GM19193 (cell line): ENCODE results near the gene COL26A1.

ENCODE experiments used
- POLR2A ChIP-seq: IDR thresholded peaks from 4 replicates; pipeline ENCODE4 v1.6.1; 2011; ENCODE audit not compliant: insufficient read depth, insufficient read length; ENCODE audit errors: extremely low read depth

Gene COL26A1

GRCh38 chr7:101362334-101363195, at the start of gene COL26A1:
TSS of gene COL26A1 (plus strand) at chr7:101362875. CDS start at chr7:101363033, 158 bp downstream.
- TF ChIP-seq POLR2A = no peak

GRCh38 chr7:101315336-101315735, 47.3 kb upstream of the COL26A1 start:
- no peak for TF ChIP-seq POLR2A

DNA sequence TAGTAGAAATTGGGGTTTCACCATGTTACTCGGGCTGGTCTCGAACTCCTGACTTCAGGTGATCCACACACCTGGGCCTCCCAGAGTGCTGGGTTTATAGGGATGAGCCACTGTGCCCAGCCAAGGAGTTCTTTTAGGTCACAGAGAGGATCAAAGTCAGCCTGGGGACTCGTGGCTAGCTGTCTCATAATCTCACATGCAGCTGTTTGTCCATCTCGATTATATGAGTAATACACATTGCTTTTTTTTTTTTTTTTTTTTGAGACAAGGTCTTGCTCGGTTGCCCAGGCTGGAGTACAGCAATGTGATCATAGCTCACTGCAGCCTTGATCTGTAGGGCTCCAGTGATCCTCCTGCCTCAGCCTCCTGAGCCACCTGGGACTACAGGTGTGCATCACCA, 43.3 kb upstream of the COL26A1 start:
- no peak for TF ChIP-seq POLR2A

DNA sequence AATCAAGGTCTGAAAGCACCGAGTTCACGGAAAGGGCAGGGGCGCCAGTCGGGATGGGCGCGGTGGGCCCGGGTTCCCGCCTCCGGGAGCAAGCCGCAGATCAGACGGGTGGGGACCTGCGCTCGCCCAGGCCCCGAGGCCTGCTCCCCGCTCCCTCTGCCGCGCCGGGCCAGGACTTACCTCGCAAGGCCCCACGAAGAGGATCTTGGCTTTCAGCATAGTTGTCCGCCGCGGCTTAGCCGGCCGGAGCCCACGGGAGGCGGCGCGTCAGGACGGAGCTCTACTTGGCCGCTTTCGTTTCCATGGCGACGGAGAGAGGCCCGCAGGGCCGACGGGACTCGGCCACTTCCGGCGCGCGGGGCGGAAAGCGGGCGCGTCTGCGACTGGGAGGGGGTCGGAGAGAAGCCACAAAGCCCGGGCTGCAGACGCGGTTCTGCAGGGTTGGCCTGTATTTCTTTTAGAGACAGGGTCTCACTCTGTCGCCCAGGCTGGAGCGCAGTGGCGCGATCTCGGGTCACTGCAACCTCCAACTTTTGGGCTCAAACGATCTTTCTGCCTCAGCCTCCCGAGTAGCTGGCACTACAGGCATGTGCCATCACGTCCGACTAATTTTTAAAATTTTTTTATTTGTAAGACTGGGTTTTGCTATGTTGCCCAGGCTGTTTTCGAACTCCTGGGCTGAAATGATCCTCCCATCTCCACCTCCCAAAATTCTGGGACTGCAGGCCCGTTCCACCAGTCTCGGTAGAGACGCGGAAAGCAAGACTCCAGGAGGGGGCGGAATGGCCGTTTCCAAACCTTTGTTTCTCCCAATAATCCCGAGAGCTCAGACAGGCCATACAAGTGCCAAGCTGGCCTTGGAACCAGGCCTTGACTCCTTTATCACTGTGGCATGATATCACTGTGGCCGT, 40.9 kb upstream of the COL26A1 start, which contains the start of gene IFT22:
Gene IFT22, minus strand, starts transcription at position 322 of the 911 bp plus-strand sequence. Its CDS starts 103 bp downstream, at position 219.
- TF ChIP-seq POLR2A = peak; percentile 77

GRCh38 chr7:101328159-101328558, 34.5 kb upstream of the COL26A1 start:
- TF ChIP-seq POLR2A = no peak

- no peak for TF ChIP-seq POLR2A
Observed at GRCh38 chr7:101330011-101330484, 32.6 kb upstream of the COL26A1 start.

- no peak for TF ChIP-seq POLR2A
Observed at GRCh38 chr7:101332026-101332425, 30.6 kb upstream of the COL26A1 start.

DNA sequence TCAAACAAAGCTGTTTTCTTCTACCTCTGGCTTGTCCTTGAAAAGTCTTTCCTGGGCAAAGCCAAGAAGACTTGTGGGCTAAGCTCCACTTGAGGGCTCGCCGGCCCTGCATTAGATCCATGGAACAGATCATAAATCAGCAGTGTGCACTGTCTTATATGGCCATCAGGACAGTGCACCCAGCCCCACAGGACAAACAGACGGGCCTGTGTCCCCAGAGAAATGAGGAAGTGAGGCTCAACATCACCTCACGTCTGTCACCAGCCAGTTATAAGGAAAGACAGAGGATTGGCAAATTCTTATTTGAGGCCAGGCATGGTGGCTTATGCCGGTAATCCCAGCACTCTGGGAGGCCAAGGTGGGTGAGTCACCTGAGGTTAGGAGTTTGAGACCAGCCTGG, 28.8 kb upstream of the COL26A1 start:
- TF ChIP-seq POLR2A = no peak

GRCh38 chr7:101340379-101340778, 22.3 kb upstream of the COL26A1 start:
- TF ChIP-seq POLR2A = no peak

GRCh38 chr7:101342892-101343291, 19.8 kb upstream of the COL26A1 start:
- TF ChIP-seq POLR2A = no peak

GRCh38 chr7:101347477-101347876, 15.2 kb upstream of the COL26A1 start:
- TF ChIP-seq POLR2A = no peak

DNA sequence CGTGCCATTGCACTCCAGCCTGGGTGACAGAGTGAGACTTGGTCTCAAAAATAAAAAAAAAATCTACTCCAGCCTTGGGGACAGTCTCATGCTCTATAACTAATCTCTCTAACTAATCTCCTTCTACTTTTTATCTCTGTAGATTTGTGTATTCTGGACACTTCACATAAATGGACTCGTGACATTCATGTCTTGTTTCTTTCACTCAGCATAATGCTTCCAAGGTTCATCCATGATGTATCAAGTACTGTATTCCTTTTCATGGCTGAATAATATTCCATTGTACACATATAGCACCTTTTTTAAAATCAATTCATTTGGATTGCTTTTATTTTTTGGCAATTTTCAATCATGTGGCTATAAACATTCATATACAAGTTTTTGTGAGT, 9.8 kb upstream of the COL26A1 start:
- no peak for TF ChIP-seq POLR2A

GRCh38 chr7:101357433-101357832, 5.2 kb upstream of the COL26A1 start:
- no peak for TF ChIP-seq POLR2A

GRCh38 chr7:101363196-101363733, 590 bp downstream of the COL26A1 start:
- TF ChIP-seq POLR2A = no peak
